Activated CD8-positive, alpha-beta memory T cell treated with anti-CD3 and anti-CD28 coated beads for 1 hour (primary cell): ENCODE results near the gene PPWD1.
"Not testable (repeated sequence)": the region's sequence is repeated elsewhere in the genome, so short reads cannot be mapped to it uniquely, and the experiment has no call there.

Source experiments
- DNase-seq, 2 donors: peaks; one replicate each; pipeline ENCODE4 v3.0.0-alpha.2; 2020; ENCODE audit warnings: low read depth in 1 of 2; ENCODE audit errors: extremely low read depth in 1 of 2

The PPWD1 gene

GRCh38 chr5:65562731-65563701 is at the start of gene PPWD1, which contains the start of gene CENPK:
PPWD1 (plus strand) TSS chr5:65563296; CDS start chr5:65563311, 15 bp downstream.
CENPK (minus strand) TSS chr5:65563168; CDS start chr5:65554907, 8,261 bp downstream.
- DNase-seq = peak; percentile 90

DNA sequence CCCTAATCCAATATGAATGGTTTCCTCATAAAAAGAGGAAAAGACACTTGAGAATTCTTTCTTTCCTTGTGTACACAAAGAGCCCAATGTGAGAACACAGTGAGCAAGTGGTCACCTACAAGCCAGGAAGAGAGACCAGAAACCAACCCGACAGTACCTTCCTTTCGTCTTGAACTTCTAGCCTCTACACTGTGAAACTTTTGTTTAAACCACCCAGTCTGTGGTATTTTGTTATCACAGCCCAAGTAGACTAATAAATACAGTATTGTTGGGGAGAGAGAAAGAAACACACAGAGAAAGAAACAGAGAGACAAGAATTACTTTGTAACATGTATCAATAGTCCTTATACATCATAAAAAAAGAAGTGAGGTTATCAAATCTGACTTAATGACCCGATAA is 37.4 kb upstream of the PPWD1 start:
- DNase-seq = no peak

DNA sequence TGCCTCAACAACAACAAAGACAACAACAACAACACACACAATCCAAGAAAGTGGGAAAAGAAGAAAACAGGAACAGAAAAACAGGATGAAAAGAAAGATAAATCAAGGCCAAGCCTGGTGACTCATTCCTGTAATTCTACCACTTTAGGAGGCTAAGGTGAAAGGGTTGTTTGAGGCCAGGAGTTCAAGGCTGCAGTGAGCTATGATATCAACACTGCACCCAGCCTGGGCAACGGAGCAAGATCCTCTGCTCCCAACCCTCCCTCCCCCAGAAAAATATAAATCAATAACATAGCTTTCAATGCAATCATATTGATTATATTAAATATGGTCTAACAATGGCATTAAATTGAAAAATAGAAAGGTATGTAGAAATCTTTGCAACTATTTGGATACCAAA is 32.2 kb upstream of the PPWD1 start:
- no peak for DNase-seq

GRCh38 chr5:65535529-65535987 is 27.5 kb upstream of the PPWD1 start:
- DNase-seq = no peak

- no peak for DNase-seq
Observed at GRCh38 chr5:65539827-65540226, 23.3 kb upstream of the PPWD1 start.

- DNase-seq = no peak
Observed at GRCh38 chr5:65544473-65544872, 18.6 kb upstream of the PPWD1 start.

DNA sequence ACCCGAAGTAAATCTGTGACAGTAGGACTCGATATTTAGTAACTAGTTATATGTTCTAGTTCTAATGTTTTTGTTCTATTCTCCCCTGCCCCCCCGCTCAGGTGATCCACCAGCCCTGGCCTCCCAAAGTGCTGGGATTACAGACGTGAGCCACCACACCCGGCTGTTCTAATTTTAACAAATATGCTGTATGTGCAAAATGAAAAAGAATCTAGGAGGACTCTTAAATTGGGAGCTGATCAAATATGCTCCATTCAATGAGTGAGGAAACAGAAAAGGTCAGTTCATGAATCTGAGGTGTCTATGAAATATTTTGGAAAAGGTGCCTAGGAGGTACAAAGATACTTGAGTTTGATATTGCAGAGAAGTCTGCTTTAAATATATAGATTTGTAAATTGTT is 17.0 kb upstream of the PPWD1 start:
- no peak for DNase-seq

DNA sequence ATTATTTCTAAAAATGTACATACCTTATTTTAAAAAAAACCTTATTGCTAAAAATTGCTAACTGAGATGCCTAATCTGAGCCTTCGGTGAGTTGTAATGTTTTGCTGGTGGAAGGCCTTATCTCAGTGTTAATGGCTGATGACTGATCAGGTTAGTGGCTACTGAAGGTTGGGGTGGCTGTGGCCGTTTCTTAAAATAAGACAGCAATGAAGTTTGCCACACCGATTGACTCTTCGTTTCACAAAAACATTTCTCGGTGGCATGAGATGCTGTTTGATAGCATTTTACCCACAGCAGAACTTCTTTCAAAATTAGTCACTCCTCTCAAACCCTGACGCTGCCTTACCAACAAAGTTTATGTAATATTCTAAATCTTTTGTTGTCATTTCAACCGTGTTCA is 14.8 kb upstream of the PPWD1 start:
- DNase-seq = no peak

GRCh38 chr5:65553941-65554340 is 9.2 kb upstream of the PPWD1 start:
- no peak for DNase-seq

- DNase-seq = no peak
Observed at GRCh38 chr5:65555287-65555686, 7.8 kb upstream of the PPWD1 start.

DNA sequence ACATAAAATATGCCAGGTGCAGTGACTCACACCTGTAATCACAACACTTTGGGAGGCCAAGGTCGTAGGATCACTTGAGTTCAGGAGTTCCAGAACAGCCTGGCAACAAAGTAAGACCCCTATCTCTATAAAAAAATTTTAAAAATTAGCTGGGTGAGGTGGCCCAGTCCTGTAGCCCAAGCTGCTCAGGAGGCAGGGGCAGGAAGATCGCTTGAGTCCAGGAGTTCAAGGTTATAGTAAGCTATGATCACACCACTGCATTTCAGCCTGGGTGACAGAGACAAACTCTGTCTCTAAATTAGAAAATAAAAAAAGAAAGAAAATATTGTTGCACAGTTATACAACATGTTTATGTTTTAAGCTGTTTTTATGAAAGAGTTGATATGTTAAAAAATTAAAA is 6.9 kb upstream of the PPWD1 start:
- no peak for DNase-seq

DNA sequence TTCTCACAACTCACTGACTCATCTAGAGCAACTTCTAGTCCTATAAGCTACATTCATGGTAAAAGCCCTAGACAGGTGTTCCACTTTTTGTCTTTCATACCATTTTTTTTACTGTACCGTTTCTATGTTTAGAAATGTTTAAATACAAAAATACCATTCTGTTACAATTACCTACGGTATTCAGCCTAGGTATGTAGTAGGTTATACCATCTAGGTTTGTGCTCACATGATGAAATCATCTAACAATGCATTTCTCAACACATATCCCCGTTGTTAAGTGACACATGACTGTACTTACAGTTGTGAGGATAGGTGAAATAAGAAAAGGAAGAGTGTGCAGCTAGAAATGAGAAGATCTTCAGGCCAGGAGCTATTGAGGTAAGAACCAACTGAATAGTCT is 6.4 kb upstream of the PPWD1 start:
- DNase-seq = no peak

DNA sequence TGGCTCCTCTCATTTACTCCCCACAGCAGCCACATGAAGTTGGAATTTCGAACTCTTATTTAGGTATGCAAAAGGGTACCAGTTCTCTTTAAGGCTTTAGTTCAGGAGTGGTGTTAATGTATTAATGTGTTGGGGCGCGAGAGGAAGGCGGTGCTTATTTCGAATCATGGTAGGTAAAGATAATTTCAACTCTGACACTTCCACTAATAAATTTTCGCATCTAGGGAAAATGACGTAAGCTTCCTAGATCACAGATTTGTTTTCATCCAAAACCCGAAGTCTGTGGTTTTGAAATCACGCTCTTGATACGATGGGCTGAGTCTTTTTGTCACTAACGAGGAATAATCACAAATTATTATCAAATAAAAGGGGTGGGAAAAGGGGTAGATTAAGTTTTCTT is 681 bp downstream of the PPWD1 start:
- no peak for DNase-seq

GRCh38 chr5:65566505-65566904 is 3.4 kb downstream of the PPWD1 start:
- no peak for DNase-seq

DNA sequence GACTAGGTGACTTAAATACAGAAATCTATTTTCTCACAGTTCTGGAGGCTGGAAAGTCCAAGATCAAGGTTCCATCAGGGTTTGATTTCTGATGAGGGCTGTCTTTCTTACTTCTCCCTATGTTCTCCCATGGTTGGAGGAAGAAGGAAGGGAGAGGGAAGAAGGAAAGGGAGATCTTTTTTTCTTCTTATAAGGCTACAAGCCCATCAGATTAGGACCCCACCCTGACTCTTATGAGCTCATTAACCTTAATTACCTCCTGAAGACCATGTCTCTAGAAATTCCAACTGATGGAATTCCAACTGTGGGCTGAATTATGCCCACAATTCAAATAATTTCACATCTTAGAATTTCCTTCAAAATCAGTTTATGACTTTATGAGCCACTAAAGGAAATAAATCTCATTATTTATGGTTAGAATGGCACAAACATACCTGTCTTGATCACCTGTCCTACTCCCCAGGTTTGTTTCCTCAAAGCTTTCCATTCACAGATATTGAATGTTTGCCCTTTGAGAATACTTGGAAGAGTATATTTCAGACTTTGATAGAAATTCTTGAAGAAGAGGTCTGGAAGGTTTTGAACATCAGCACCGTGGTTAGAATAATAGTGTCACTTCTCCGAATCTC is 7.6 kb downstream of the PPWD1 start:
- DNase-seq = no peak

- DNase-seq = no peak
Observed at GRCh38 chr5:65577141-65577540, 14.0 kb downstream of the PPWD1 start.

GRCh38 chr5:65588694-65589093 is 25.6 kb downstream of the PPWD1 start:
- DNase-seq = no peak

GRCh38 chr5:65601761-65602160 is 38.7 kb downstream of the PPWD1 start:
- DNase-seq = not testable (repeated sequence)

DNA sequence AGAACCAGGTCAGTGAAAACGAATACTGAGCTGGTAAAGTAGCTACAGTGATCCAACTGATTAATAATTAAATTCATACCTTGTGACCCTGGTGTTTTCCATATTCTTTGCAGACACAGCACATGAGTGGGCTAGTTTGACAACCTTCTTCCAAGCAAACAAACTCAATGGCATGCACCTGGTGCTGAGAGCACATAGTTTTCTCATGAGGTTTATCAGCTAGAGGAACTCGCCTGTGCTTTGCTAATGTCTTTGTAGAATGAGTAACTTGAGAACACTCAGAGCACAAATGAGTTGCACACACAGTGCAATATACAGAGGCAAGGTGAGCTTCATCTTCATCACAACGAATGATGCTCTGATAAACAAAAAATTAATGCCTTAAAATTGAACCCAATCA is 48.4 kb downstream of the PPWD1 start:
- DNase-seq = no peak

DNA sequence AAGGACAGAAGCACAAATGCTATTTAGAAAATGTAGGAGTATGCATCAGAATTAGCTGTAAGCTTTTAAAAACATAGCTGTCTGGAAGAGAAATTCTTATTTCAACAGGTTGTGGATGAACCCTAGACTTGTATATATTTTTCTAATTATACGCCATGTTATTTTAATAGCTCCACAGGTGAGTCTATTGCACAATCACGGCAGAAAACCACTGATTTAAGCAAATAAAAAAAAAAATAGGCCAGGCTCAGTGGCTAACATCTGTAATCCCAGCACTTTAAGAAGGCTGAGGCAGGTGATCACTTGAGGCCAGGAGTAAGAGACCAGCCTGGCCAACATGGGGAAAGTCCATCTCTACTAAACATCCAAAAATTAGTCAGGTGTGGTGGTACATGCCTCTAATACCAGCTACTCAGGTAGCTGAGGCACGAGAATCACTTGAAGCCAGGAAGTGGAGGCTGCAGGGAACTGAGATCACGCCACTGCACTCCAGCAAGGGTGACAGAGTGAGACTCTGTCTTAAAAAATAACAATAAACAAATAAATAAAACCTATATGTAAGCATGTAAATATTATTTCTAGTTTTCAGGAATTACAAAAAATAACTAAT is 49.3 kb downstream of the PPWD1 start:
- no peak for DNase-seq

GRCh38 chr5:65620021-65620420 is 56.9 kb downstream of the PPWD1 start:
- DNase-seq = no peak

DNA sequence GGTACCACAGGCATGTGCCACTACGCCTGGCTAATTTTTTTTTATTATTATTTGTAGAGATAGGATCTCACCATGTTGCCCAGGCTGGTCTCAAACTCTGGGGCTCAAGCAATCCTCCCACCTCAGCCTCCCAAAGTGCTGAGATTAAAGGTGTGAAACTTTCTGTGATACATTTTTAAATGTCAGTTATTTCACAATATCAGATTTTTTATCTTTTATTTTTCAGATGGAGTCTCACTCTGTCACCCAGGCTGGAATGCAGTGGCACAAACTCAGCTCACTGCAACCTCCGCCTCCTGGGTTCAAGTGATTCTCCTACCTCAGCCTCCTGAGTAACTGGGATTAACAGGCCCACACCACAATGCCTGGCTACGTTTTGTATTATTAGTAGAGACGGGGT is 58.9 kb downstream of the PPWD1 start:
- not testable (repeated sequence) for DNase-seq
